22Rv1 (cell line): Measurements from ENCODE around the gene TRIM2.
A peak's percentile ranks its signal among the peaks of the same experiment; 100 is the strongest.

ENCODE experiments used
- H3K27ac ChIP-seq: fragments of 450-650 bp; 2 replicates; pipeline ENCODE4 v1.5.1; 2017
- CTCF ChIP-seq: fragments of 450-650 bp; IDR thresholded peaks from 2 replicates; pipeline ENCODE4 v1.5.1; 2017; ENCODE audit warnings: mild to moderate bottlenecking
- ZFX ChIP-seq: fragments of 450-650 bp; IDR thresholded peaks from 2 replicates; pipeline ENCODE4 v1.6.1; 2017; ENCODE audit warnings: antibody characterized with exemption, borderline replicate concordance

Gene TRIM2

GRCh38 chr4:153222707-153223426 is 18.6 kb downstream of the TRIM2 start:
- no peak overlapping the region for H3K27ac ChIP-seq
- TF ChIP-seq CTCF = no peak
- no peak for TF ChIP-seq ZFX

- H3K27ac ChIP-seq = no peak overlapping the region
- TF ChIP-seq ZFX (no peak), CTCF (no peak)
Observed at GRCh38 chr4:153223427-153223801, 19.2 kb downstream of the TRIM2 start.

- no peak for TF ChIP-seq CTCF
- no peak for TF ChIP-seq ZFX
- no peak overlapping the region for H3K27ac ChIP-seq
Observed at GRCh38 chr4:153223930-153224329, 19.7 kb downstream of the TRIM2 start.

- TF ChIP-seq ZFX (no peak), CTCF (no peak)
- no peak overlapping the region for H3K27ac ChIP-seq
Observed at GRCh38 chr4:153224474-153224873, 20.2 kb downstream of the TRIM2 start.

GRCh38 chr4:153227469-153228075 is 23.3 kb downstream of the TRIM2 start:
- TF ChIP-seq ZFX = no peak
- H3K27ac ChIP-seq = no peak overlapping the region

GRCh38 chr4:153228512-153229140 is 24.4 kb downstream of the TRIM2 start:
- H3K27ac ChIP-seq = no peak overlapping the region
- TF ChIP-seq CTCF (no peak), ZFX (no peak)

GRCh38 chr4:153229545-153229944 is 25.3 kb downstream of the TRIM2 start:
- TF ChIP-seq CTCF = no peak
- TF ChIP-seq ZFX = no peak
- no peak overlapping the region for H3K27ac ChIP-seq

- H3K27ac ChIP-seq = no peak overlapping the region
- TF ChIP-seq ZFX (no peak), CTCF (peak; percentile 14; the same call in 1 of the 2 replicates)
Observed at GRCh38 chr4:153232768-153233167, 28.5 kb downstream of the TRIM2 start.
